ENCODE measurements around the gene GHR.

DNA sequence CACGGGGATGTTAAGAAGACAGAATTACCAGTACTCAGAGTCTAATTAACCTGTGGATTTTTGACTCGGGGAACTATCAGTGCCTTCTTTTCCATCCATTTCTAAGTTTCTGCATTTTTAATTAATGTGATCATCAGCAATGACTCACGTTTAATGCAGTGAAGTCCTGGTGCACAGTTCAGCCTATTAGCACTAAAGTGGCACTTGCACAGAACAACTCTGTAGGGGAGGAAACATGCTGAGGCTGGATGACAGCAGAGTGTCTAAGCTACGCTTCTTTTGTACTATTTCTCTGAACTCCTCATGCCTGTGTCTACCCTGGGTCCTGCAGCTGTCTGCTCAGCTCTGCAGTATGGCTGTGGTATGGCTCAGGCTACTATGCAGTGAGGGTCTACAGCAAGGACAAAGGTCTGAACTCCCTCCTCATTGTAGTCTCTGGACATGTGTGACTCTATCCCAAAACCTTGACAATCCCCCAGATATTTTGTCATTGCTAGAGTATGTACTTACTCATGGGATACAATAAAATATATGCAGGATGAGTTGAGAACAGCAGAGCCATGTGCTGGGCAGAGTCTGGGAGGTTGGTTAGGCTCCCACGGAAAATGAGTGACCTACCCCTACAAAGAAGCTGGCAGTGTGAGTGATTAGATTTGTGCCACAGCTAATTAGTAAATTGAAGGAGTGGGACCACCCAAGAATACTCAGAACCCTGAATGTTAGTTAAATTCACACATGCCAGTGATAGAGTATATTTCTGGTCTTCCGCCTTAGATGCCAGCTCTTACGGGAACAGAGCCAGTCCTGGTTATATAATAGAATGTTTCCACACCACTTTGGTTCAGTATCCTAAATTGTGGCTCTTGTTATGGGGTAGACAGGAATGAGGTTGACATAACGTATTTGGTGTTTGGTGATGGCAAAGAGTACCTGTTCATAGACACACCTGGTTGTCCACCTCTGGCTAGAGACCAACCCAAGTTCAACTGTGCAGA is 148.0 kb downstream of the GHR start:
- TF ChIP-seq YY1 (IDR thresholded peaks at IDR 0.05; ENCODE audit: insufficient read depth, insufficient read length) (no peak), ZNF274 (IDR thresholded peaks at IDR 0.05; ENCODE audit: low read depth, low read length) (no peak)

All from NT2/D1 (cell line).